AG04450 (cell line): ENCODE results near the gene TSACC. TPM values are rescaled to one million over a fixed set of nuclear protein-coding genes. Genes with fewer than 3 reads are reported as not detected.

Source experiments
- CTCF ChIA-PET: fragments of 300-600, 350-600 bp; formaldehyde crosslinking; extraction: SDS; loops from one replicate; lab custom pipeline; 2022; ENCODE audit warnings: antibody characterized with exemption, inconsistent platforms; lab: Charles Lee
- POLR2A ChIA-PET: fragments of 350-600 bp; formaldehyde crosslinking; extraction: SDS; loops from one replicate; lab custom pipeline; 2021; ENCODE audit warnings: antibody characterized with exemption, inconsistent platforms; lab: Yijun Ruan, JAX
- DNase-seq: peaks from one replicate; pipeline ENCODE4 v3.0.0-alpha.2; 2011; ENCODE audit warnings: low read depth, low spot score
- H3K27ac ChIP-seq: one replicate; pipeline ENCODE4 v1.5.1; 2012; ENCODE audit warnings: low read depth, low read length, control low read depth
- H3K27me3 ChIP-seq: one replicate; pipeline ENCODE4 v1.6.0; 2012; ENCODE audit warnings: low read length; ENCODE audit not compliant: control insufficient read depth, insufficient read depth
- H3K4me3 ChIP-seq: 2 replicates; pipeline ENCODE4 v1.5.1; 2011; ENCODE audit warnings: mild to moderate bottlenecking, low read depth, low read length, control low read depth
- H3K9me3 ChIP-seq: 2 replicates; pipeline ENCODE4 v1.5.1; 2012; ENCODE audit warnings: low read length; ENCODE audit not compliant: control insufficient read depth, insufficient read depth
- polyA plus RNA-seq: library from polyadenylated mRNA; depleted of rRNA; stranded (reverse); fragments of >200 nt; gene quantifications from 2 replicates; pipeline ENCODE4 v1.2.3, GENCODE V29; 2011
- TF ChIP-seq, protein P1 (sequence below): IDR thresholded peaks from 2 replicates; pipeline ENCODE4 v1.5.1; 2011; ENCODE audit warnings: low read depth, low read length, control low read depth, inconsistent platforms

The TSACC gene
- polyA plus RNA-seq, 1 experiment = 0.27 TPM

DNA sequence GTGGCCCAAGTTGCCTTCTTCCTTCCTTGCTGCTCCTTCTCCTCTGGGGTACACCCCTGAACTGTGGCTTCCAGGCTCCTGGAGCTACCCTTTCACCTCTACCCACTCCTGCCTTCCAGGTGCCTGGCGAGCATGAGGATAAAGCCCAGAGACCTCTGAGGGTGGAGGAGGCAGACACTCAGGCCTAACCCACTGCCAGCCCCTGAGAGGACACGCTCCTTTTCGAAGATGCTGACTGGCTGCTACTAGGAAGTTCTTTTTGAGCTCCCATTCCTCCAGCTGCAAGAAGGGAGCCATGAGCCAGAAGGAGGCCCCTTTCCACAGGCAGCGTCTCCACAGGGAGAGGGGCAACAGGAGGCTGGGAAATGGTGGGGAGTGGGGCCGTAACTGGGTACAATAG, 46.3 kb downstream of the TSACC start:
- Histone ChIP-seq H3K9me3 (no peaks in the 10 kb centered on the region), H3K4me3 (no peak overlapping the region), H3K27ac (no peak overlapping the region), H3K27me3 (peaks cover 45% of the 10 kb centered on the region)
- TF ChIP-seq, protein P1, sequence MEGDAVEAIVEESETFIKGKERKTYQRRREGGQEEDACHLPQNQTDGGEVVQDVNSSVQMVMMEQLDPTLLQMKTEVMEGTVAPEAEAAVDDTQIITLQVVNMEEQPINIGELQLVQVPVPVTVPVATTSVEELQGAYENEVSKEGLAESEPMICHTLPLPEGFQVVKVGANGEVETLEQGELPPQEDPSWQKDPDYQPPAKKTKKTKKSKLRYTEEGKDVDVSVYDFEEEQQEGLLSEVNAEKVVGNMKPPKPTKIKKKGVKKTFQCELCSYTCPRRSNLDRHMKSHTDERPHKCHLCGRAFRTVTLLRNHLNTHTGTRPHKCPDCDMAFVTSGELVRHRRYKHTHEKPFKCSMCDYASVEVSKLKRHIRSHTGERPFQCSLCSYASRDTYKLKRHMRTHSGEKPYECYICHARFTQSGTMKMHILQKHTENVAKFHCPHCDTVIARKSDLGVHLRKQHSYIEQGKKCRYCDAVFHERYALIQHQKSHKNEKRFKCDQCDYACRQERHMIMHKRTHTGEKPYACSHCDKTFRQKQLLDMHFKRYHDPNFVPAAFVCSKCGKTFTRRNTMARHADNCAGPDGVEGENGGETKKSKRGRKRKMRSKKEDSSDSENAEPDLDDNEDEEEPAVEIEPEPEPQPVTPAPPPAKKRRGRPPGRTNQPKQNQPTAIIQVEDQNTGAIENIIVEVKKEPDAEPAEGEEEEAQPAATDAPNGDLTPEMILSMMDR = no peak
- no peak for DNase-seq
- ChIA-PET POLR2A (no interaction called here), CTCF (interaction anchor here (0.6 to 11.0 kb wide), 10 partner anchors 11 to 273 kb away, joined by 3 to 445 read pairs (median 14); no protein-coding TSS in a partner anchor)

- POLR2A ChIA-PET = interaction anchor here (0.9 to 1.7 kb wide), 4 partner anchors 60 to 185 kb away, joined by 3 to 15 read pairs (median 4); partner anchors contain the start of gene SMG5
- DNase-seq = peak; percentile 33
- H3K4me3 ChIP-seq = no peak overlapping the region
- TF ChIP-seq, protein P1 = peak; percentile 89
- H3K27ac ChIP-seq = no peak overlapping the region
- H3K27me3 ChIP-seq = peaks cover 52% of the 10 kb centered on the region
- H3K9me3 ChIP-seq = no peaks in the 10 kb centered on the region
- CTCF ChIA-PET = interaction anchor here (0.5 to 11.0 kb wide), 85 partner anchors 9 to 673 kb away, joined by 3 to 445 read pairs (median 6); partner anchors contain the start of genes CCT3, HAPLN2, NAXE and SMG5
These were observed 47.3 kb downstream of the TSACC start for GRCh38 chr1:156385534-156386031.

DNA sequence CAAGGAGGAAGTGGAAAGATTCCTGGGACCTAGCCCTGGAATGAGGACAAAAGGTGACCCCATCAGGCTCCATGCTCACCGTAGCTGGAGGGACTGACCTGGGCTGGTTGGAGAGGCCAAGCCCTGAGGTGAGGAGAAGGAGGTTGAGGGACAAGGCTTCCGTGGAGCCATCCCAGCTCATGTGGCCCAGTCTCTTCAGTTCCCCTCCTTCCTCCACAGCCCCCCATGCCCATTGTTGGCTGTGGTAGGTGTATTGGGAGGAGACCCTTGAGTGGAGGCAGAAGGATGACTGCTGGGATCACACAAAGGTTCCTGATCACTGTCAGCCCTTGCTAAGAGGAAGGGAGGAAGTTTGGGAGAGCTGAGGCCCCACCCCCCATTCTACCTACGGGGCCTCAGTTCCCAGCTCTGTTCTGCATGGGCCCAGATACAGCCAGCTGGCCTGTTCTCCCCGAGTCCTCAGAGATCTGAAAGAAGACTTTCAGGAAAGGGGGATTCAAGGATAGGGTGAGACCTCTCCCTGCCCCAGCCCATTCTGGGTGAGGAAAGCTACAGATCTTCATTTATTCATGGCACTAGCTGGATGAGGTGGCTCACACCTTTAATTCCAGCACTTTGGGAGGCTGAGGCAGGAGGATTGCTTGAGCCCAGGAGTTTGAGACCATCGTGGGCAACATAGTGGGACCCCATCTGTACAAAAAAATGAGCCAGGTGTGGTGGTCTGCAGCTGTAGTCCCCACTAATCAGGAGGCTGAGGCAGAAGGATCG, 48.0 kb downstream of the TSACC start:
- CTCF ChIA-PET = interaction anchor here (0.5 to 11.0 kb wide), 85 partner anchors 8 to 672 kb away, joined by 3 to 445 read pairs (median 6); partner anchors contain the start of genes CCT3, HAPLN2, NAXE and SMG5
- TF ChIP-seq, protein P1 = no peak
- H3K27ac ChIP-seq = no peak overlapping the region
- H3K4me3 ChIP-seq = no peak overlapping the region
- peaks cover 58% of the 10 kb centered on the region for H3K27me3 ChIP-seq
- DNase-seq = no peak
- no peaks in the 10 kb centered on the region for H3K9me3 ChIP-seq
- POLR2A ChIA-PET = interaction anchor here (0.9 to 1.7 kb wide), 4 partner anchors 59 to 185 kb away, joined by 3 to 15 read pairs (median 4); partner anchors contain the start of gene SMG5

DNA sequence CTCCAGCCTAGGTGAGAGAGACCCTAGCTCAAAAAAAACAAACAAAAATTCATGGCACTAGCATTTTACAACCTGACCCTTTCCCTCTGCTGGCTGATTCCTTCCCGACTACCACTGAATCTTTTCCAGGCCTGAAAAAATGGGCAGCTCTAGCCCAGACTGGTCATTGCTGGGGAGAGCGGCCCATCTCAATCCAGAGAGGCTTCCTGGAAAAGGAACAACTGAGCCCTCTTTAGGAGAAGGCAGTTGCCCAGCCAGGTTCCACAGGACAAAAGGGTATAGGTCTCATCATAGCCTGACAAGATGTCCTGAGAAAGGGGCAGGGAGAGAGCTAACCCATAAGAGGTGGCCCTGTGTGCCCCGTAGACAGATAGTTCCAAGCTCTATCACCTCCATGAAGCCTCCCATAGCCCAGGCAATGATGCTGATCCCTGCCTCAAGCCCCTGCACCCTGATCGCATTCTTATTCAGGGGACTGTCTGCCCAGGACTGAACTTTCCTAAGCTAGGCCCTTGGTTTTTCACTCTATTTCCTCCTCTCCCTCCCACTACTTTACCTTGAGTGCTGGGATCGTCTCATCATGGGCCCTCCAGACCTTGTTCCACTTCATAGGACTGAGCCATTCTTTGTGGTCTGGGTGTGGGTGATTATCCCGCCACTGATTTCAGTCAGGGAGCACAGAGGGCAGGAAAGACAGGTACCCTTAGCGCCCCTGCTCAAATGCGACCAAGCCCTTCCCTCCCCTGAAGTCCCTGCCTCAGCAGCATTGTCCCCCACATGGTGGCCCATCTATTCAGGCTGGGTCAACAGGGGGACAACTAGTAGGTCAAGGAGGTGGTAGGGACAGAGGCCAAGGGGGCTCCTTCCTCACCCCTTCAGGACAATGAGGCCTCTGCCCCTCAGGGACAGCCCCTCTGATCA, 48.9 kb downstream of the TSACC start:
- peaks cover 59% of the 10 kb centered on the region for H3K27me3 ChIP-seq
- ChIA-PET CTCF (interaction anchor here (0.7 to 11.0 kb wide), 11 partner anchors 9 to 221 kb away, joined by 3 to 445 read pairs (median 15); no protein-coding TSS in a partner anchor), POLR2A (interaction anchor here (1.7 kb wide), 1 partner anchor 59 kb away, joined by 3 read pairs; no protein-coding TSS in a partner anchor)
- H3K27ac ChIP-seq = no peak overlapping the region
- H3K9me3 ChIP-seq = no peaks in the 10 kb centered on the region; the same call in 1 of the 2 replicates
- DNase-seq = no peak
- TF ChIP-seq, protein P1 = no peak
- no peak overlapping the region for H3K4me3 ChIP-seq
